H1 (cell line): ENCODE data around the gene SOX12. TPM values are rescaled to one million over a fixed set of nuclear protein-coding genes. Genes with fewer than 3 reads are reported as not detected.

ENCODE experiments used
- CTCF ChIA-PET: fragments of 300-600 bp; sonication (Branson Sonifier 250); formaldehyde crosslinking; loops from one replicate; lab custom pipeline; 2021; ENCODE audit not compliant: partially characterized antibody; lab: Charles Lee
- POLR2A ChIA-PET: fragments of 300-600 bp; sonication (Branson Sonifier 250); formaldehyde crosslinking; loops from one replicate; lab custom pipeline; 2021; ENCODE audit warnings: inconsistent platforms; ENCODE audit not compliant: partially characterized antibody; lab: Charles Lee
- DNase-seq, 2 experiments: peaks; one replicate each; pipeline versions ENCODE4 v3.0.0 to v3.0.0-alpha.2; 2010 to 2022; ENCODE audit warnings: low spot score in 2 of 2, low read depth in 1 of 2, mixed read lengths in 1 of 2
- FAIRE-seq: peaks from 2 replicates; lab custom pipeline; 2011; peaks lifted over from hg19 to GRCh38; lab: Jason Lieb, UNC
- H2AFZ ChIP-seq: 2 replicates; pipeline ENCODE4 v1.8.1; 2012; ENCODE audit warnings: low read length, inconsistent platforms
- H2AK5ac ChIP-seq: 2 replicates; pipeline ENCODE4 v1.6.1; 2013; ENCODE audit warnings: low read depth, low read length
- H2BK120ac ChIP-seq: replicated peaks from 2 replicates; pipeline ENCODE3; 2013; ENCODE audit warnings: low read depth, low read length, inconsistent platforms
- H2BK12ac ChIP-seq: 2 replicates; pipeline ENCODE4 v1.6.1; 2013; ENCODE audit warnings: low read depth, low read length
- H2BK15ac ChIP-seq: 2 replicates; pipeline ENCODE4 v1.6.1; 2013; ENCODE audit warnings: low read length
- H2BK20ac ChIP-seq: 2 replicates; pipeline ENCODE4 v1.6.1; 2013; ENCODE audit warnings: low read length
- H2BK5ac ChIP-seq: 2 replicates; pipeline ENCODE4 v1.6.1; 2013; ENCODE audit warnings: low read depth, low read length
- H3K14ac ChIP-seq: 2 replicates; pipeline ENCODE4 v1.6.1; 2013; ENCODE audit warnings: inconsistent platforms; ENCODE audit not compliant: insufficient read length
- H3K18ac ChIP-seq: 2 replicates; pipeline ENCODE4 v1.6.1; 2013; ENCODE audit warnings: low read length; ENCODE audit errors: extremely low read depth
- H3K23ac ChIP-seq: 2 replicates; pipeline ENCODE4 v1.6.1; 2013; ENCODE audit warnings: inconsistent platforms; ENCODE audit not compliant: insufficient read length
- H3K23me2 ChIP-seq: 2 replicates; pipeline ENCODE4 v1.6.1; 2013; ENCODE audit warnings: low read depth, low read length
- H3K27ac ChIP-seq: 2 replicates; pipeline ENCODE4 v1.6.1; 2011; ENCODE audit warnings: low read depth, low read length, inconsistent platforms
- H3K27me3 ChIP-seq, 4 experiments: replicated peaks in 1 of 4; 1 replicate in 1 of 4; 2 replicates in 3 of 4; pipeline versions ENCODE4 v1.6.1 to v1.8.1; 2011 to 2013; ENCODE audit warnings: low read length in 3 of 4, mild to moderate bottlenecking in 3 of 4, inconsistent platforms in 2 of 4, mixed read lengths in 2 of 4, moderate library complexity in 1 of 4; ENCODE audit not compliant: control insufficient read depth in 3 of 4, insufficient read depth in 3 of 4; ENCODE audit errors: extremely low read depth in 1 of 4
- H3K36me3 ChIP-seq, 4 experiments: 2 replicates each; pipeline versions ENCODE4 v1.6.1 to v1.8.1; 2011 to 2013; ENCODE audit warnings: mild to moderate bottlenecking in 4 of 4, low read length in 3 of 4, moderate library complexity in 2 of 4, control low read depth in 1 of 4, inconsistent platforms in 1 of 4; ENCODE audit not compliant: insufficient read depth in 4 of 4, control insufficient read depth in 2 of 4
- H3K4ac ChIP-seq: replicated peaks from 2 replicates; pipeline ENCODE3; 2013; ENCODE audit warnings: low read length, low read depth, mixed read lengths, inconsistent platforms; ENCODE audit not compliant: insufficient read length
- H3K4me1 ChIP-seq, 4 experiments: replicated peaks in 1 of 4; 1 replicate in 1 of 4; 2 replicates in 3 of 4; pipeline versions ENCODE4 v1.6.1 to v1.8.1; 2011 to 2013; ENCODE audit warnings: low read length in 3 of 4, inconsistent platforms in 2 of 4, mixed read lengths in 1 of 4; ENCODE audit not compliant: insufficient read depth in 4 of 4, control insufficient read depth in 3 of 4
- H3K4me2 ChIP-seq, 2 experiments: 2 replicates each; pipeline versions ENCODE4 v1.6.1 to v1.8.1; 2011 to 2013; ENCODE audit warnings: low read depth in 2 of 2, low read length in 2 of 2, control low read depth in 1 of 2, inconsistent platforms in 1 of 2, mild to moderate bottlenecking in 1 of 2; ENCODE audit not compliant: insufficient read depth in 1 of 2
- H3K4me3 ChIP-seq, 4 experiments: fragments of 200-600, 300-600 bp in 1 of 4; sonication (generic), shearing (Covaris generic), sonication (Bioruptor Twin) in 1 of 4; 2 replicates each; pipeline versions ENCODE4 v1.5.1 to v1.8.1; 2011 to 2016; ENCODE audit warnings: low read length in 4 of 4, low read depth in 3 of 4, control low read depth in 2 of 4, inconsistent platforms in 2 of 4, mild to moderate bottlenecking in 2 of 4, mixed read lengths in 1 of 4, moderate library complexity in 1 of 4; ENCODE audit not compliant: insufficient read depth in 2 of 4; ENCODE audit errors: extremely low read depth in 1 of 4
- H3K56ac ChIP-seq: replicated peaks from 2 replicates; pipeline ENCODE3; 2013; ENCODE audit warnings: low read depth, mild to moderate bottlenecking, mixed read lengths, low read length, inconsistent platforms; ENCODE audit not compliant: insufficient read length
- H3K79me1 ChIP-seq: 2 replicates; pipeline ENCODE4 v1.6.1; 2013; ENCODE audit warnings: low read depth, low read length, control low read depth
- H3K79me2 ChIP-seq, 2 experiments: 2 replicates each; pipeline versions ENCODE4 v1.6.1 to v1.8.1; 2012 to 2013; ENCODE audit warnings: low read length in 2 of 2, mild to moderate bottlenecking in 2 of 2, inconsistent platforms in 1 of 2; ENCODE audit not compliant: insufficient read depth in 2 of 2, control insufficient read depth in 1 of 2
- H3K9ac ChIP-seq, 4 experiments: replicated peaks in 1 of 4; 1 replicate in 1 of 4; 2 replicates in 3 of 4; pipeline versions ENCODE4 v1.6.1 to v1.8.1; 2011 to 2013; ENCODE audit warnings: low read depth in 3 of 4, low read length in 3 of 4, control low read depth in 2 of 4, mild to moderate bottlenecking in 2 of 4, moderate library complexity in 2 of 4, inconsistent platforms in 1 of 4; ENCODE audit errors: extremely low read depth in 1 of 4
- H3K9me3 ChIP-seq, 2 experiments: 2 replicates each; pipeline versions ENCODE4 v1.6.1 to v1.8.1; 2012 to 2013; ENCODE audit warnings: mild to moderate bottlenecking in 2 of 2, moderate library complexity in 2 of 2, control low read depth in 1 of 2, inconsistent platforms in 1 of 2, low read depth in 1 of 2, low read length in 1 of 2, mixed read lengths in 1 of 2; ENCODE audit not compliant: insufficient read depth in 2 of 2
- H4K20me1 ChIP-seq, 2 experiments: replicated peaks in 1 of 2; 2 replicates each; pipeline versions ENCODE3 to v1.8.1; 2011 to 2013; ENCODE audit warnings: inconsistent platforms in 2 of 2, low read length in 2 of 2, mild to moderate bottlenecking in 1 of 2; ENCODE audit not compliant: insufficient read depth in 2 of 2, control insufficient read depth in 1 of 2
- H4K5ac ChIP-seq: 2 replicates; pipeline ENCODE4 v1.6.1; 2013; ENCODE audit warnings: low read length, low read depth, mixed read lengths, inconsistent platforms; ENCODE audit not compliant: insufficient read length
- H4K8ac ChIP-seq: 2 replicates; pipeline ENCODE4 v1.8.0; 2013; ENCODE audit warnings: mild to moderate bottlenecking, moderate library complexity, low read length, inconsistent platforms; ENCODE audit not compliant: insufficient read depth; ENCODE audit errors: extremely low read depth
- H4K91ac ChIP-seq: replicated peaks from 2 replicates; pipeline ENCODE3; 2013; ENCODE audit warnings: low read length, mixed read lengths, inconsistent platforms; ENCODE audit not compliant: insufficient read length
- CEBPB ChIP-seq: IDR thresholded peaks from 2 replicates; pipeline ENCODE4 v1.6.1; 2012; ENCODE audit warnings: low read depth, low read length
- CHD2 ChIP-seq: IDR thresholded peaks from 2 replicates; pipeline ENCODE4 v1.6.1; 2012; ENCODE audit warnings: low read length, improper control_type of control experiment
- RBBP5 ChIP-seq: IDR thresholded peaks from 2 replicates; pipeline ENCODE4 v1.7.1; 2012; ENCODE audit warnings: low read depth, mild to moderate bottlenecking, inconsistent platforms, low read length, moderate library complexity, borderline replicate concordance
- RFX5 ChIP-seq: IDR thresholded peaks from 2 replicates; pipeline ENCODE4 v1.6.1; 2011; ENCODE audit warnings: low read depth, low read length, improper control_type of control experiment, borderline replicate concordance
- WGBS, 2 experiments: shearing (Covaris generic) in 1 of 2; methylation state at CpG; one replicate each; pipeline versions ENCODE4 v1.1.6 to v1.1.7; 2013 to 2015; ENCODE audit warnings: low lambda C conversion rate in 2 of 2, mixed read lengths in 2 of 2, inconsistent platforms in 1 of 2, low coverage in 1 of 2, missing lambda C conversion rate in 1 of 2; ENCODE audit not compliant: insufficient replicate concordance in 2 of 2, insufficient coverage in 1 of 2, insufficient read length in 1 of 2; ENCODE audit errors: extremely low coverage in 1 of 2, missing lambda C conversion rate in 1 of 2; 5-methylcytosine and 5-hydroxymethylcytosine counted together
- polyA plus RNA-seq, 7 experiments: library from polyadenylated mRNA; depleted of rRNA in 3 of 7; stranded (reverse) in 5 of 7; unstranded in 2 of 7; fragments of >200 nt in 5 of 7; fragments of 200-250 nt in 2 of 7; gene quantifications; 1 replicate in 5 of 7; 2 replicates in 1 of 7; 4 replicates in 1 of 7; pipeline versions ENCODE4 v1.2.1 to v1.2.3, GENCODE V29; 2011 to 2013; ENCODE audit warnings: missing spikeins in 2 of 7, mixed read lengths in 2 of 7
- total RNA-seq: library from RNA; stranded (reverse); fragmentation: NEBNext Ultra II Directional; extraction: Animal tissue kit (Norgen Biotek cat#: 25700); gene quantifications from 2 replicates; pipeline ENCODE4 v1.2.1, GENCODE V29; 2021
- TF ChIP-seq, protein P1 (sequence below): IDR thresholded peaks from 2 replicates; pipeline ENCODE4 v1.6.1; 2012; ENCODE audit warnings: low read length, inconsistent platforms

The SOX12 gene
- total and polyA plus RNA-seq, 2 of the 8 experiments (the other 6 are each of a cell fraction or from before 2014, with no cell fraction given): 6.4 to 63.0 TPM

DNA sequence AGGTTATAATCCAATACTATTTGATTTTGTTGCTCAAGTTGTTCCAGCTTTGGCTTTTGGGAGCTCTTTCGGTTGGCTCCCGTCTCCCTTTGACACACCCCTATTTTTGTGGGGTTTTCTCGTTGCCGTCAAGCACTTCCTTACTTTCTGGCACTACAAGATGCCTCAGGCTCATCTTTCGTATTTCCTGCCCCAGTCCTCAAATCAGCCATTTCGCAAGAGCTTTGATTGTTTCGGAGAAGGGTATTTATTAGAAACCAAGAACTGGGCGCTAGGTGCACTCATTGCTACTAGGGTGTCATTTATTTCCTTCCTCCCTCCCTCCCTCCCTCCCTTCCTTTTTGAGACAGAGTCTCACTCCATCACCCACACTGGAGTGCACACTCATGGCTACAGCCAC lies 13.3 kb upstream of the SOX12 start:
- no peak overlapping the region for H3K4ac ChIP-seq
- H3K23me2 ChIP-seq: peaks cover 4% of the 10 kb centered on the region
- no peaks in the 10 kb centered on the region for H3K36me3 ChIP-seq
- H4K20me1 ChIP-seq: no peaks in the 10 kb centered on the region
- H3K27ac ChIP-seq: no peak overlapping the region
- H3K18ac ChIP-seq: no peak overlapping the region
- peak overlapping the region; percentile 73 for H2BK12ac ChIP-seq
- H3K23ac ChIP-seq: no peak overlapping the region
- no peak overlapping the region for H3K4me3 ChIP-seq
- no peak overlapping the region for H2BK15ac ChIP-seq
- peaks cover 4 to 9% (median 6%) of the 10 kb centered on the region in 4 experiments; a peak in 6 of 7 replicates for H3K4me1 ChIP-seq
- H3K4me2 ChIP-seq: no peak overlapping the region
- FAIRE-seq (no peak), DNase-seq (no peak)
- H3K79me1 ChIP-seq: no peaks in the 10 kb centered on the region
- WGBS, 2 experiments: 95% methylated on average over 7 of the region's 8 CpGs; no CpG with 5 or more reads in 1 of the 2 experiments
- no peak overlapping the region for H3K9ac ChIP-seq
- H2BK120ac ChIP-seq: no peak overlapping the region
- ChIA-PET CTCF (interaction anchor here (1.3 to 4.5 kb wide), 4 partner anchors 9 to 20 kb away, joined by 7 to 30 read pairs (median 14); no protein-coding TSS in a partner anchor), POLR2A (interaction anchor here (6.3 to 6.4 kb wide), 2 partner anchors 11 to 13 kb away, joined by 84 to 97 read pairs; partner anchors contain the start of genes SOX12 and ZCCHC3)
- H4K91ac ChIP-seq: no peak overlapping the region
- H3K14ac ChIP-seq: no peak overlapping the region
- no peaks in the 10 kb centered on the region for H3K27me3 ChIP-seq
- no peaks in the 10 kb centered on the region for H3K9me3 ChIP-seq
- H2BK5ac ChIP-seq: no peak overlapping the region
- H2AK5ac ChIP-seq: no peak overlapping the region
- H4K5ac ChIP-seq: no peak overlapping the region
- no peak overlapping the region for H4K8ac ChIP-seq
- no peaks in the 10 kb centered on the region for H3K79me2 ChIP-seq
- H2BK20ac ChIP-seq: no peak overlapping the region
- H3K56ac ChIP-seq: no peak overlapping the region
- H2AFZ ChIP-seq: no peak overlapping the region
- TF ChIP-seq, protein P1, sequence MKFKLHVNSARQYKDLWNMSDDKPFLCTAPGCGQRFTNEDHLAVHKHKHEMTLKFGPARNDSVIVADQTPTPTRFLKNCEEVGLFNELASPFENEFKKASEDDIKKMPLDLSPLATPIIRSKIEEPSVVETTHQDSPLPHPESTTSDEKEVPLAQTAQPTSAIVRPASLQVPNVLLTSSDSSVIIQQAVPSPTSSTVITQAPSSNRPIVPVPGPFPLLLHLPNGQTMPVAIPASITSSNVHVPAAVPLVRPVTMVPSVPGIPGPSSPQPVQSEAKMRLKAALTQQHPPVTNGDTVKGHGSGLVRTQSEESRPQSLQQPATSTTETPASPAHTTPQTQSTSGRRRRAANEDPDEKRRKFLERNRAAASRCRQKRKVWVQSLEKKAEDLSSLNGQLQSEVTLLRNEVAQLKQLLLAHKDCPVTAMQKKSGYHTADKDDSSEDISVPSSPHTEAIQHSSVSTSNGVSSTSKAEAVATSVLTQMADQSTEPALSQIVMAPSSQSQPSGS: no peak
- TF ChIP-seq CEBPB: no peak
- no peak for TF ChIP-seq RFX5
- no peak for TF ChIP-seq RBBP5
- no peak for TF ChIP-seq CHD2
